Kidney epithelial cell (primary cell): ENCODE results near the gene ELL2. TPM values are rescaled to one million over a fixed set of nuclear protein-coding genes. Genes with fewer than 3 reads are reported as not detected.
A peak's percentile ranks its signal among the peaks of the same experiment; 100 is the strongest.

Source experiments
- DNase-seq: peaks from one replicate; pipeline ENCODE4 v3.0.0-alpha.2; 2010; ENCODE audit warnings: low read depth
- H3K27me3 ChIP-seq: 2 replicates; pipeline ENCODE4 v1.6.0; 2011; ENCODE audit warnings: low read length; ENCODE audit not compliant: control insufficient read depth, insufficient read depth
- H3K36me3 ChIP-seq: 2 replicates; pipeline ENCODE4 v1.5.1; 2011; ENCODE audit warnings: low read length; ENCODE audit not compliant: control insufficient read depth, insufficient read depth
- H3K4me3 ChIP-seq: 2 replicates; pipeline ENCODE4 v1.5.1; 2011; ENCODE audit warnings: low read depth, mild to moderate bottlenecking, control low read depth, low read length
- total RNA-seq: library from RNA; depleted of rRNA; stranded (reverse); fragments of >200 nt; gene quantifications from 2 replicates; pipeline ENCODE4 v1.2.3, GENCODE V29; 2015
- TF ChIP-seq, protein P1 (sequence below): IDR thresholded peaks from 2 replicates; pipeline ENCODE4 v1.5.1; 2011; ENCODE audit warnings: mild to moderate bottlenecking, moderate library complexity, low read length, control low read depth, inconsistent platforms; ENCODE audit not compliant: insufficient read depth, poor library complexity, severe bottlenecking

ELL2 gene
- total RNA-seq, 1 donor from 2014 or later, result 14.1 TPM

DNA sequence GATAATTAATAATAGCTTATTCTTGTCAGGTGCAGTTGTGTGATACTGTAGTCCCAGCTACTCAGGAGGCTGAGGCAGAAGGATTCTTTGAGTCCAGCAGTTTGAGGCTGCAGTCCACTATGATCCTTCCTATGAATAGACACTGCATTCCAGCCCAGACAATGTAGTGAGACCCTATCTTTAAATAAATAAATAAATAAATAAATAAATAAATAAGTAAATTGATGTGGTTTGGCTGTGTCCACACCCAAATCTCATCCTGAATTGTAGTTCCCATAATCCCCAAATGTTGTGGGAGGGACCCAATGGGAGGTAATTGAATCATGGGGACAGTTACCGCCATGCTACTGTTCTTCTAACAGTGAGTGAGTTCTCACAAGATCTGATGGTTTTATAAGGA is 5.6 kb upstream of the ELL2 start:
- H3K4me3 ChIP-seq, result no peak overlapping the region
- TF ChIP-seq, protein P1, sequence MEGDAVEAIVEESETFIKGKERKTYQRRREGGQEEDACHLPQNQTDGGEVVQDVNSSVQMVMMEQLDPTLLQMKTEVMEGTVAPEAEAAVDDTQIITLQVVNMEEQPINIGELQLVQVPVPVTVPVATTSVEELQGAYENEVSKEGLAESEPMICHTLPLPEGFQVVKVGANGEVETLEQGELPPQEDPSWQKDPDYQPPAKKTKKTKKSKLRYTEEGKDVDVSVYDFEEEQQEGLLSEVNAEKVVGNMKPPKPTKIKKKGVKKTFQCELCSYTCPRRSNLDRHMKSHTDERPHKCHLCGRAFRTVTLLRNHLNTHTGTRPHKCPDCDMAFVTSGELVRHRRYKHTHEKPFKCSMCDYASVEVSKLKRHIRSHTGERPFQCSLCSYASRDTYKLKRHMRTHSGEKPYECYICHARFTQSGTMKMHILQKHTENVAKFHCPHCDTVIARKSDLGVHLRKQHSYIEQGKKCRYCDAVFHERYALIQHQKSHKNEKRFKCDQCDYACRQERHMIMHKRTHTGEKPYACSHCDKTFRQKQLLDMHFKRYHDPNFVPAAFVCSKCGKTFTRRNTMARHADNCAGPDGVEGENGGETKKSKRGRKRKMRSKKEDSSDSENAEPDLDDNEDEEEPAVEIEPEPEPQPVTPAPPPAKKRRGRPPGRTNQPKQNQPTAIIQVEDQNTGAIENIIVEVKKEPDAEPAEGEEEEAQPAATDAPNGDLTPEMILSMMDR, result no peak

GRCh38 chr5:95966005-95966404 is 4.4 kb upstream of the ELL2 start:
- DNase-seq, result no peak

More for the DNA sequence above, 5.6 kb upstream of the ELL2 start:
- Histone ChIP-seq H3K36me3 (no peaks in the 10 kb centered on the region), H3K27me3 (no peaks in the 10 kb centered on the region)
- no peak for DNase-seq

DNA sequence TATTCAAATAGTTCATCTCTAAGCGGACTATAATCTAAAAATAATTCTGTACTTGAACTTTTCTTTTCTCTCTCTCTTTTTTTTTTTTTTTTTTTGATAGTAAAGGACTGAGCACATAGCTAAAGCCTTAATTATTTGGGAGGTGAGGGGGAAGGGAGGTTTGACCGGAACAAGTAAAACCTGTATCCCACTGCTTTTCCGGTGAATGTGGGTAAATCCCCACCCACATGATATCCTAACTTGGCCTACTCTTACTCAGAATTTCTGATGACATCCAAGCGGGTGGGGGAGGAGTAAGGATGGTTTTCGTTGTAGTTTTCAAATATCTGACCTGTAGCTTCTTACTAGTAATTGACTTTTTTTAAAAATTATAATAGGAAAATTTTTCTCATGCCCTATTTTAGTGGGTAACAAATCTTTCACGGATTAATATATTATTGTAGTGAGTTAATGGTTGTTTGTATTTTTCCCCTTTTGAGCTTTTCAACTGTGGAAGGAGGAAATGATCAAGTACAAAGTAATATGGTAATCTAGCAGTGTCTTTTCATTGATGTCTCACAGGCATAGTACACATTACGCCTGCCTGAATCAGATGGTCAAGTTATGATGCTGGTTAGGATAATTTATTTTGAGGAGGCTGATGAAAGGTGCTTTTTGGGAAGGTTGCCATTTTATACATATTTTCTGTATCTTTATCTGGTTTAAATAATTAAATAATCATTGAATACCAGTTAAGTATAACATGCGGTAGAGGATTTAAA is 2.2 kb upstream of the ELL2 start:
- no peak overlapping the region for H3K4me3 ChIP-seq
- no peak for DNase-seq
- no peaks in the 10 kb centered on the region for H3K27me3 ChIP-seq
- no peaks in the 10 kb centered on the region for H3K36me3 ChIP-seq
- TF ChIP-seq, protein P1, result no peak

More at GRCh38 chr5:95966005-95966404, 4.4 kb upstream of the ELL2 start:
- H3K4me3 ChIP-seq, result no peak overlapping the region
- H3K36me3 ChIP-seq, result no peaks in the 10 kb centered on the region
- H3K27me3 ChIP-seq, result no peaks in the 10 kb centered on the region
- TF ChIP-seq, protein P1, result no peak

DNA sequence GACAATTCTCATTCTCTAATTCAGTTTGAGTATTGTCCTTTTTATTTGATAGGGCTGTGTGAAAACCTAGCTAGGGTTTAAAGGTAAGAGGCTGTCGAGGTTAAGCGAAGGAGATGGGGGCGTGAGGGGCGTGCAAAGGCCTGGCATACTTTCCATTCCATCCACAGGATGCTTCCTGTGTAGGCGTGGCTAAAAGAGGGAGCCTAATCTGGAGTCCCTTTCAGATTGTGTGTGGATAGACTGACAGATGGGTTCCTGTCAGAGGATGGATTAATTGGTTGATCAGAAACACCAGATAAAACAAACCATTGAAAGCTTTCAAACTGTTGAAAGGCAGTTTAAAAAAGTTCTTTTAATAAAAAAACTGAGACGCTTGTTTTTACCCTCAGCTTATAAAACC is 1.1 kb upstream of the ELL2 start:
- Histone ChIP-seq H3K36me3 (no peaks in the 10 kb centered on the region), H3K4me3 (no peak overlapping the region)
- TF ChIP-seq, protein P1, result no peak

GRCh38 chr5:95962475-95962773 is 773 bp upstream of the ELL2 start:
- H3K4me3 ChIP-seq, result peak overlapping the region; percentile 93
- TF ChIP-seq, protein P1, result no peak
- no peaks in the 10 kb centered on the region for H3K27me3 ChIP-seq

More for the DNA sequence above, 1.1 kb upstream of the ELL2 start:
- no peak for DNase-seq
- H3K27me3 ChIP-seq, result no peaks in the 10 kb centered on the region

More at GRCh38 chr5:95962475-95962773, 773 bp upstream of the ELL2 start:
- no peaks in the 10 kb centered on the region for H3K36me3 ChIP-seq
- no peak for DNase-seq
